Measurements from ENCODE around the gene PTPRK. TPM values are rescaled to one million over a fixed set of nuclear protein-coding genes. Genes with fewer than 3 reads are reported as not detected.

The PTPRK gene
- polyA plus RNA-seq, 1 donor (not counting 4 experiments of a cell fraction or from before 2014, with no cell fraction given) = 52.7 TPM

DNA sequence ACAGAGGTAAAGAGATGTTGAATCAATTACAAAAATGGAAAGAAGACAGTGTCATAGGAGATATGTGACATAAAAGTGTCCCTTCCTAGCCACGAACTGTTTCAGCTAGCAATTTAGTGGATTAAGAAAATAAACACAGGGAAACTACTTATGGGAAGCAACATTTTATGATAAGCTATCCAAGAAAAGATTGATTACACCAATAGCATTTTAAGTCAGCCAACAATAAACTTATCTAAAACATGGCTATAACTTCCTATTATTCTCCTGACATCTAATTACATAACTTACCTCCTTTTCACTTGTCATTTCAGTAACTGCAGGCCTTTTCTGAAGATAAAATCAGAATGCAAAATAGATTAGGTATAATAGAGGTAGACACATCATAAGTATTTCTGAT, 111.4 kb downstream of the PTPRK start:
- H3K27me3 ChIP-seq (ENCODE audit: control insufficient read depth, extremely low read depth, insufficient read depth, low read length) = no peaks in the 10 kb centered on the region
- no peak overlapping the region for H3K27ac ChIP-seq (ENCODE audit: control insufficient read depth, insufficient read depth, low read length)
- no peaks in the 10 kb centered on the region for H3K36me3 ChIP-seq (ENCODE audit: control insufficient read depth in 2 of 2, extremely low read depth in 1 of 2, insufficient read depth in 2 of 2, low read length in 2 of 2)
- no peak for TF ChIP-seq EZH2 (IDR thresholded peaks at IDR 0.05; ENCODE audit: low read length)
- TF ChIP-seq, protein P1, sequence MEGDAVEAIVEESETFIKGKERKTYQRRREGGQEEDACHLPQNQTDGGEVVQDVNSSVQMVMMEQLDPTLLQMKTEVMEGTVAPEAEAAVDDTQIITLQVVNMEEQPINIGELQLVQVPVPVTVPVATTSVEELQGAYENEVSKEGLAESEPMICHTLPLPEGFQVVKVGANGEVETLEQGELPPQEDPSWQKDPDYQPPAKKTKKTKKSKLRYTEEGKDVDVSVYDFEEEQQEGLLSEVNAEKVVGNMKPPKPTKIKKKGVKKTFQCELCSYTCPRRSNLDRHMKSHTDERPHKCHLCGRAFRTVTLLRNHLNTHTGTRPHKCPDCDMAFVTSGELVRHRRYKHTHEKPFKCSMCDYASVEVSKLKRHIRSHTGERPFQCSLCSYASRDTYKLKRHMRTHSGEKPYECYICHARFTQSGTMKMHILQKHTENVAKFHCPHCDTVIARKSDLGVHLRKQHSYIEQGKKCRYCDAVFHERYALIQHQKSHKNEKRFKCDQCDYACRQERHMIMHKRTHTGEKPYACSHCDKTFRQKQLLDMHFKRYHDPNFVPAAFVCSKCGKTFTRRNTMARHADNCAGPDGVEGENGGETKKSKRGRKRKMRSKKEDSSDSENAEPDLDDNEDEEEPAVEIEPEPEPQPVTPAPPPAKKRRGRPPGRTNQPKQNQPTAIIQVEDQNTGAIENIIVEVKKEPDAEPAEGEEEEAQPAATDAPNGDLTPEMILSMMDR (optimal IDR thresholded peaks at IDR 0.05 in 1 of 3, IDR thresholded peaks at IDR 0.05 in 1 of 3, conservative IDR thresholded peaks at IDR 0.05 in 1 of 3; ENCODE audit: extremely low read depth in 1 of 3, insufficient read depth in 2 of 3, low read length in 3 of 3) = no peak
- DNase-seq (ENCODE audit: low read depth, low spot score) (no peak), FAIRE-seq (no peak)
- dilution Hi-C loops (cut with MboI; ENCODE audit: extremely low pct_ligation_motif_present, low sequenced_read_pairs) = no loop called here
- peaks cover 18% of the 10 kb centered on the region for H3K4me1 ChIP-seq (ENCODE audit: control insufficient read depth, extremely low read depth, insufficient read depth, low read length)
- H3K4me2 ChIP-seq (ENCODE audit: control insufficient read depth, extremely low read depth, insufficient read depth, low read depth, low read length) = no peak overlapping the region
- H3K4me3 ChIP-seq (ENCODE audit: control insufficient read depth in 2 of 3, extremely low read depth in 1 of 3, insufficient read depth in 2 of 3, low read depth in 1 of 3, low read length in 3 of 3) = no peak overlapping the region
- peaks cover 70% of the 10 kb centered on the region for H3K79me2 ChIP-seq (ENCODE audit: control insufficient read depth, insufficient read depth, low read length)
- H3K9me1 ChIP-seq (ENCODE audit: control insufficient read depth, extremely low read depth, insufficient read depth, low read length) = no peaks in the 10 kb centered on the region
- peaks cover 2% of the 10 kb centered on the region for H4K20me1 ChIP-seq (ENCODE audit: control insufficient read depth, extremely low read depth, insufficient read depth, low read length)
- H3K9me3 ChIP-seq (ENCODE audit: control insufficient read depth, low read depth, low read length) = no peaks in the 10 kb centered on the region
- H3K9ac ChIP-seq (ENCODE audit: control insufficient read depth, extremely low read depth, insufficient read depth, low read length) = no peak overlapping the region
- no peak overlapping the region for H2AFZ ChIP-seq (ENCODE audit: control insufficient read depth, low read length)

DNA sequence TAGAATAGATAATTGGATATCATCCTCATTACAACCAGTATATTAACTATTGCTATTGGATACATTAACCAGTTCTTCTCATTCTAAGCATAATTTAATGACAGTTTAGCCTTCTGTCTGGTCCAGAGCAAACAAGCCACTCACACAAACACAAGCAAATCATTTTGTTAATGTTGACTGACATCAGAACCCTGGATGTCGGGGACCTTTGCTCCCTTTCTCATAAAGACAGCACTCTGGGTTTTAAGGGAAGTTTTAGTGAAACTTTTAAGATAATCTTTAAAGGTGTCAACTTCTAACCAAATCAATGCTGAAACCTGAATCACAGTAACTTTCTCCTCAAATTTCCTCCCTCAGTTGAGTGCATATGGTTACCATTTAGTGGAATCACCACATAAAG, 113.9 kb downstream of the PTPRK start:
- Histone ChIP-seq H3K79me2 (ENCODE audit: control insufficient read depth, insufficient read depth, low read length) (peaks cover 78% of the 10 kb centered on the region), H4K20me1 (ENCODE audit: control insufficient read depth, extremely low read depth, insufficient read depth, low read length) (peaks cover 3% of the 10 kb centered on the region), H3K4me2 (ENCODE audit: control insufficient read depth, extremely low read depth, insufficient read depth, low read depth, low read length) (no peak overlapping the region), H3K4me1 (ENCODE audit: control insufficient read depth, extremely low read depth, insufficient read depth, low read length) (peaks cover 16% of the 10 kb centered on the region), H3K27me3 (ENCODE audit: control insufficient read depth, extremely low read depth, insufficient read depth, low read length) (no peaks in the 10 kb centered on the region), H2AFZ (ENCODE audit: control insufficient read depth, low read length) (no peak overlapping the region), H3K27ac (ENCODE audit: control insufficient read depth, insufficient read depth, low read length) (no peak overlapping the region), H3K9me1 (ENCODE audit: control insufficient read depth, extremely low read depth, insufficient read depth, low read length) (no peaks in the 10 kb centered on the region), H3K4me3 (ENCODE audit: control insufficient read depth in 2 of 3, extremely low read depth in 1 of 3, insufficient read depth in 2 of 3, low read depth in 1 of 3, low read length in 3 of 3) (no peak overlapping the region), H3K9ac (ENCODE audit: control insufficient read depth, extremely low read depth, insufficient read depth, low read length) (no peak overlapping the region), H3K9me3 (ENCODE audit: control insufficient read depth, low read depth, low read length) (no peaks in the 10 kb centered on the region), H3K36me3 (ENCODE audit: control insufficient read depth in 2 of 2, extremely low read depth in 1 of 2, insufficient read depth in 2 of 2, low read length in 2 of 2) (no peaks in the 10 kb centered on the region)
- dilution Hi-C loops (cut with MboI; ENCODE audit: extremely low pct_ligation_motif_present, low sequenced_read_pairs) = no loop called here
- TF ChIP-seq EZH2 (IDR thresholded peaks at IDR 0.05; ENCODE audit: low read length) = no peak
- FAIRE-seq = no peak
- DNase-seq (ENCODE audit: low read depth, low spot score) = no peak

Data from keratinocyte (primary cell).